OCI-LY7 (cell line): ENCODE results near the gene APCDD1L. TPM values are rescaled to one million over a fixed set of nuclear protein-coding genes. Genes with fewer than 3 reads are reported as not detected.

Experiments
- BruUV-seq: library from RNA; stranded (reverse); fragments of 400-500 nt; replicated peaks from 2 replicates; lab custom pipeline; 2021; lab: Mats Ljungman, UMichigan
- CTCF ChIA-PET: fragments of 300-600 bp; sonication (Branson Sonifier 250); formaldehyde crosslinking; loops from one replicate; lab custom pipeline; 2022; ENCODE audit warnings: antibody characterized with exemption; ENCODE audit not compliant: unreplicated experiment; lab: Charles Lee
- POLR2A ChIA-PET: fragments of 300-600 bp; sonication (Branson Sonifier 250); formaldehyde crosslinking; loops from one replicate; lab custom pipeline; 2022; ENCODE audit warnings: antibody characterized with exemption; lab: Charles Lee
- DNase-seq: peaks from one replicate; pipeline ENCODE4 v3.0.0-alpha.2; 2015; ENCODE audit warnings: low spot score
- H2AFZ ChIP-seq: fragments of 200-600 bp; sonication (generic), shearing (Covaris generic); 2 replicates; pipeline ENCODE4 v1.6.1; 2014; ENCODE audit warnings: mild to moderate bottlenecking, antibody characterized with exemption, low read length, moderate library complexity
- H3K27ac ChIP-seq: fragments of 200-600 bp; sonication (generic); 2 replicates; pipeline ENCODE4 v1.5.1; 2014; ENCODE audit warnings: mixed run types, low read depth, mild to moderate bottlenecking, moderate library complexity, low read length, inconsistent platforms; ENCODE audit not compliant: poor library complexity, severe bottlenecking
- H3K36me3 ChIP-seq: fragments of 200-600 bp; sonication (generic); 2 replicates; pipeline ENCODE4 v1.6.1; 2014; ENCODE audit warnings: mild to moderate bottlenecking, antibody characterized with exemption, low read length, moderate library complexity, mixed read lengths; ENCODE audit not compliant: insufficient read depth
- H3K4me1 ChIP-seq: fragments of 200-600 bp; sonication (generic); 2 replicates; pipeline ENCODE4 v1.5.1; 2014; ENCODE audit warnings: mild to moderate bottlenecking, low read length; ENCODE audit not compliant: insufficient read depth, poor library complexity, severe bottlenecking
- H3K4me2 ChIP-seq: fragments of 200-600 bp; sonication (generic); 2 replicates; pipeline ENCODE4 v1.6.1; 2014; ENCODE audit warnings: mild to moderate bottlenecking, low read length
- H3K4me3 ChIP-seq: fragments of 200-600 bp; sonication (generic); 2 replicates; pipeline ENCODE4 v1.5.1; 2014; ENCODE audit warnings: mild to moderate bottlenecking, low read depth, low read length; ENCODE audit not compliant: poor library complexity, severe bottlenecking
- H3K79me2 ChIP-seq: fragments of 200-600 bp; sonication (generic); 2 replicates; pipeline ENCODE4 v1.6.1; 2016; ENCODE audit warnings: low read depth, mild to moderate bottlenecking, low read length, moderate library complexity, mixed read lengths; ENCODE audit not compliant: insufficient read depth
- H3K9me2 ChIP-seq: fragments of 200-600 bp; sonication (generic); 2 replicates; pipeline ENCODE4 v1.6.1; 2016; ENCODE audit warnings: mild to moderate bottlenecking, low read length, mixed read lengths; ENCODE audit not compliant: insufficient read depth
- H3K9me3 ChIP-seq: fragments of 200-600 bp; sonication (generic); 2 replicates; pipeline ENCODE4 v1.6.1; 2014; ENCODE audit warnings: mild to moderate bottlenecking, mixed run types, low read length, mixed read lengths
- H4K20me1 ChIP-seq: fragments of 200-600 bp; sonication (generic); 2 replicates; pipeline ENCODE4 v1.6.1; 2014; ENCODE audit warnings: mild to moderate bottlenecking, antibody characterized with exemption, low read length, moderate library complexity, mixed read lengths; ENCODE audit not compliant: insufficient read depth
- CTCF ChIP-seq: fragments of 200-600 bp; sonication (generic); conservative IDR thresholded peaks from 2 replicates; pipeline ENCODE4 v1.5.1; 2014; ENCODE audit warnings: mild to moderate bottlenecking, antibody characterized with exemption, low read length, moderate library complexity, mixed read lengths
- EZH2phosphoT487 ChIP-seq: fragments of 200-600 bp; sonication (generic); IDR thresholded peaks from 2 replicates; pipeline ENCODE4 v1.6.1; 2018; ENCODE audit warnings: low read depth, borderline replicate concordance, mild to moderate bottlenecking, mixed run types, antibody characterized with exemption, low read length, moderate library complexity, mixed read lengths
- intact Hi-C: fragments of 100-400 bp; cut with micrococcal nuclease; formaldehyde crosslinking; loops from one replicate; pipeline ENCODE4 v1.10.0; 2022; ENCODE audit not compliant: unreplicated experiment
- total RNA-seq, 2 experiments: library from RNA; depleted of rRNA in 1 of 2; stranded (reverse); fragments of >200 nt in 1 of 2; shearing (Covaris generic) in 1 of 2; gene quantifications; 2 replicates each; pipeline ENCODE4 v1.2.3, GENCODE V29; 2014 to 2022

The APCDD1L gene
- total RNA-seq, 2 experiments from 2014 or later: not detected

DNA sequence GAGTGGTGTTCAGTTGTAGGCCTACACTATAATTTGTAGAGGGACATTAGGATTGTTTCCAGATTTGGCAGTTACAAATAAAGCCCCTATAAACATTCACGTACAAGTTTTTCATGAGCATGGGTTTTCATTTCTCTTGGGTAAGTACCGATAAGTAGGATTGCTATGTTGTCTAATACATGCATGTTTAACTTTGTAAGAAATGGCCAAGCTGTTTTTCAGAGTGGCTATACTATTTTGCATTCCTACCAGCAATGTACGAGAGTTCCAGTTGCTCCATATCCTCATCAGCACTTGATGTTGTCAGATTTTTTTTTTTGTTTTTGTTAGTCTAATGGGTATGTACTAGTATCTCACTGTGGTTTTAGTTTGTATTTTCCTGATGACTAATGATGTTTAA, 11.2 kb upstream of the APCDD1L start:
- H3K4me2 ChIP-seq: no peak overlapping the region
- H3K4me3 ChIP-seq: no peak overlapping the region
- DNase-seq: no peak
- ChIA-PET CTCF (no interaction called here), POLR2A (no interaction called here)
- intact Hi-C loops: no loop called here
- TF ChIP-seq CTCF: no peak
- TF ChIP-seq EZH2phosphoT487: no peak
- no peaks in the 10 kb centered on the region for H3K4me1 ChIP-seq
- no peaks in the 10 kb centered on the region for H3K79me2 ChIP-seq
- H3K36me3 ChIP-seq: no peaks in the 10 kb centered on the region
- peaks cover 9% of the 10 kb centered on the region; the same call in 1 of the 2 replicates for H3K9me3 ChIP-seq
- H3K27ac ChIP-seq: no peak overlapping the region
- H4K20me1 ChIP-seq: no peaks in the 10 kb centered on the region
- H3K9me2 ChIP-seq: no peaks in the 10 kb centered on the region
- BruUV-seq: no TSS peak
- H2AFZ ChIP-seq: no peak overlapping the region

DNA sequence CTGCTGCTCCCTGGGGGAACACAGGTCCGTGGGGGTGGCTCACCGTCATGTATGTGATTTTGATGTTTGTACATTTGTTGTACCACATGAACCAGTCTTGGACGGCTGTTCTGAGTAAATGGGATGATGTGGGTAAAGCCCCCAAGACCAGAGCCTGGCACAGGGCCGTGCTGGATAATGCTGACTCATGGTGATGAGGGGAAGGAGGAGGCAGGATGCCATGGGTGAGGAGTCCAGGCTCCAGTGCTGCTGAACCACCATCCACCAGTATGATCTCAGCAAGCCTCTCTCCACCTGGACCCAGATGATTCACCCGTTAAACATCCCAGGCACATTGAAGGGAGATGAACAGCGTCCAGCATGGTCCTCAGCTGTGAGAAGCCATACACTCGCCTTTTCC, 9.6 kb upstream of the APCDD1L start:
- CTCF ChIA-PET: no interaction called here

GRCh38 chr20:58523971-58524315, 8.7 kb upstream of the APCDD1L start:
- BruUV-seq: no TSS peak
- intact Hi-C loops: no loop called here
- Histone ChIP-seq H3K36me3 (no peaks in the 10 kb centered on the region), H3K27ac (no peak overlapping the region), H3K9me2 (no peaks in the 10 kb centered on the region), H3K79me2 (no peaks in the 10 kb centered on the region), H4K20me1 (no peaks in the 10 kb centered on the region), H3K4me3 (no peak overlapping the region), H3K4me1 (no peaks in the 10 kb centered on the region), H2AFZ (no peak overlapping the region), H3K9me3 (0 out of 2 replicates have a peak, but pooled peaks cover 6% of the 10 kb centered on the region), H3K4me2 (no peak overlapping the region)
- CTCF ChIA-PET: no interaction called here
- TF ChIP-seq EZH2phosphoT487: no peak
- TF ChIP-seq CTCF: no peak
- POLR2A ChIA-PET: no interaction called here
- no peak for DNase-seq

More for the DNA sequence above, 9.6 kb upstream of the APCDD1L start:
- H3K4me3 ChIP-seq: no peak overlapping the region
- no TSS peak for BruUV-seq
- H2AFZ ChIP-seq: no peak overlapping the region
- H4K20me1 ChIP-seq: no peaks in the 10 kb centered on the region
- intact Hi-C loops: no loop called here
- H3K9me2 ChIP-seq: no peaks in the 10 kb centered on the region
- no peaks in the 10 kb centered on the region for H3K36me3 ChIP-seq
- no peak for DNase-seq
- no peak overlapping the region for H3K4me2 ChIP-seq
- TF ChIP-seq CTCF (no peak), EZH2phosphoT487 (no peak)
- POLR2A ChIA-PET: no interaction called here
- H3K4me1 ChIP-seq: no peaks in the 10 kb centered on the region
- H3K27ac ChIP-seq: no peak overlapping the region
- H3K79me2 ChIP-seq: no peaks in the 10 kb centered on the region
- 0 out of 2 replicates have a peak, but pooled peaks cover 6% of the 10 kb centered on the region for H3K9me3 ChIP-seq
